SKM-1 treated with dmso at 0.1 percent for 144 hours (cell line): ENCODE results near the gene CUX1.

Source experiments
- DNase-seq: peaks from one replicate; lab custom pipeline; 2025; ENCODE audit not compliant: unreplicated experiment; lab: John Stamatoyannopoulos, UW

CUX1 gene

GRCh38 chr7:102094316-102094650 lies 276.9 kb downstream of the CUX1 start:
- no peak for DNase-seq

GRCh38 chr7:102095321-102096011 lies 278.0 kb downstream of the CUX1 start:
- no peak for DNase-seq

GRCh38 chr7:102096012-102096332 lies 278.5 kb downstream of the CUX1 start:
- DNase-seq, result no peak

- no peak for DNase-seq
These were observed 279.4 kb downstream of the CUX1 start for GRCh38 chr7:102096706-102097427.

GRCh38 chr7:102097601-102098161 lies 280.3 kb downstream of the CUX1 start:
- DNase-seq, result no peak

GRCh38 chr7:102098986-102099385 lies 281.6 kb downstream of the CUX1 start:
- DNase-seq, result no peak

GRCh38 chr7:102099474-102099873 lies 282.0 kb downstream of the CUX1 start:
- DNase-seq, result no peak

GRCh38 chr7:102101111-102101551 lies 283.7 kb downstream of the CUX1 start:
- DNase-seq, result no peak

- DNase-seq, result no peak
These were observed 284.5 kb downstream of the CUX1 start for GRCh38 chr7:102101926-102102325.

GRCh38 chr7:102103027-102103372 lies 285.6 kb downstream of the CUX1 start:
- no peak for DNase-seq

- DNase-seq, result no peak
These were observed 286.8 kb downstream of the CUX1 start for GRCh38 chr7:102104245-102104644.

- DNase-seq, result no peak
These were observed 289.2 kb downstream of the CUX1 start for GRCh38 chr7:102106625-102107024.

GRCh38 chr7:102107474-102108104 lies 290.2 kb downstream of the CUX1 start:
- no peak for DNase-seq

- no peak for DNase-seq
These were observed 293.9 kb downstream of the CUX1 start for GRCh38 chr7:102111061-102112041.

- DNase-seq, result no peak
These were observed 297.8 kb downstream of the CUX1 start for GRCh38 chr7:102115181-102115580.

- DNase-seq, result no peak
These were observed 298.5 kb downstream of the CUX1 start for GRCh38 chr7:102115931-102116330.

- DNase-seq, result no peak
These were observed 300.3 kb downstream of the CUX1 start for GRCh38 chr7:102117743-102118142.

GRCh38 chr7:102119213-102119651 lies 301.8 kb downstream of the CUX1 start:
- DNase-seq, result no peak

GRCh38 chr7:102119925-102120324 lies 302.5 kb downstream of the CUX1 start:
- DNase-seq, result no peak

GRCh38 chr7:102120666-102121195 lies 303.3 kb downstream of the CUX1 start:
- DNase-seq, result no peak

GRCh38 chr7:102122026-102122425 lies 304.6 kb downstream of the CUX1 start:
- DNase-seq, result peak; percentile 24
